Umbilical cord (tissue), 2 donors: ENCODE data around the gene PBX4. TPM values are rescaled to one million over a fixed set of nuclear protein-coding genes. Genes with fewer than 3 reads are reported as not detected.

Source experiments
- DNase-seq: peaks from one replicate; pipeline ENCODE4 v3.0.0-alpha.2; 2015; ENCODE audit warnings: low spot score
- total RNA-seq: library from RNA; depleted of rRNA; stranded (reverse); fragments of >200 nt; gene quantifications from one replicate; pipeline ENCODE4 v1.2.3, GENCODE V29; 2014; ENCODE audit warnings: low replicate concordance; ENCODE audit not compliant: insufficient read depth

The PBX4 gene
- total RNA-seq, 1 donor from 2014 or later, result 10.8 TPM

DNA sequence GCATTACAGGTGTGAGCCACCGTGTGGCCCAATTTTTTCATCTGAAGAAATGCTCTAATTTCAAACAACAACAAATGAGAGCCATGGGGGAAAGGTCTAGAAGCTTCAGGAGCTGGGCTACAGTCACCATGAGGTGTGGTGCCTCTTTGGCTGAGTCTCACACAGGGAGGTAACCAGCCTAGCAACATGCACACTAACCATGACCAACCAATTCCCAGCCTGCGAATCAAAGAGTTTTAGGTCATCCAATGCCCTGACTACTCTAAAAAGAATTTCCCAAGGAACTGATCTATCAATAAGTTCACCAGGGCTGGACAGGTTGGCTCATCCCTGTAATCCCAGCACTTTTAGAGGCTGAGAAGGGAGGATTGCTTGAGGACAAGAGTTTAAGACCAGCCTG, 29.9 kb downstream of the PBX4 start:
- DNase-seq, result no peak

DNA sequence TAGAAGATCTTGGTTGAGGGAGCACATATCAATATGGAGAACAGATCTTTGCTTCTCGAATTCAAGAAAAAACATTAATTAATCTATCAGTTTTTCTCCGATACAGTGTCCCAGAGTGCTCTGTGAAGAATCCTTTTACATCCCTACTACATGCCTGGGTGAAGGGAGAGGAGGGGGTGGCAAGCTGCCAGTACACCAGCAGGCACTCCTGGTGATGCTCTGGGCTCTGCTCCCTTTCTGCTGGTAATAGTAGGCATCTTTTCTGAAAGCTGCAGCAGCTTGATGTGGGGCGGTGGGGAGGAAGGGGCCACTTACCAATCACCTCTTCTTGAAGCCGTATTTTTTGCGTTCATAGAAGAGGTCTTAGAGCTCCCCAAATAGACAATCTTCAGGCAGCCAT, 30.7 kb downstream of the PBX4 start:
- DNase-seq, result no peak

DNA sequence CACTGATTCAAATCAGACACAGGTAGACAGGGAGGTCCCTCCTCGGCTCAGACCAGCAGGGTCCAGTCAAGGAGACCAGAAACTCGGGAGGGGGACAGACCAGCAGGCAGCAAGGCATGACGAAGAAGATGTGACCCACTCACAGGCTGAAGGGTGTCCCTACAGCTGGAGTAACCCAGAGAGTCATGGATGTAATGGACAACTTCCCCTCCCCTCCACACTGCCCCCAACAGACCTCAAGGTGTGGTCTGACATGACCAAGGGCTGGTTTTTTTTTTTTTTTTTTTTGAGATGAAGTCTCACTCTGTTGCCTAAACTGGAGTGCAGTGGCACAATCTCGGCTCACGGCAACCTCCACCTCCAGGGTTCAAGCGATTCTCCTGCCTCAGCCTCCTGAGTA, 34.1 kb downstream of the PBX4 start:
- no peak for DNase-seq

DNA sequence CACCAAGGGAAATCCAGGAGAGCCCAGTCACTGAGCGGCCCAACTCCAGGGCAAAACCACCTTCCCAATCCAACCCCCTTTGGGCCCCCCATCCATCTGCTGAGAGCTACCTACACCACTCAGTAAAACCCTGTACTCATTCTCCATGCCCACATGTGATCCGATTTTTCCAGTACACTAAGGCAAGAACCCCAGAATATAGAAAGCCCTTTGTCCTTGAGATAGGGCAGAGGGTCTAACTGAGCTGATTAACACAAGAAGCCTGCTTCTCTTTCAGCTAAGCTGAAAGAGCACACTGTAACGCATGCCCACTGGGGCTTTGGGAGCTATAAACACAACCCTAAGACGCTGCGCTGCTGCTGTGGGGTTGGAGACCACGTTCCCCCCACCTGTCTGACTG, 36.0 kb downstream of the PBX4 start:
- DNase-seq, result no peak

DNA sequence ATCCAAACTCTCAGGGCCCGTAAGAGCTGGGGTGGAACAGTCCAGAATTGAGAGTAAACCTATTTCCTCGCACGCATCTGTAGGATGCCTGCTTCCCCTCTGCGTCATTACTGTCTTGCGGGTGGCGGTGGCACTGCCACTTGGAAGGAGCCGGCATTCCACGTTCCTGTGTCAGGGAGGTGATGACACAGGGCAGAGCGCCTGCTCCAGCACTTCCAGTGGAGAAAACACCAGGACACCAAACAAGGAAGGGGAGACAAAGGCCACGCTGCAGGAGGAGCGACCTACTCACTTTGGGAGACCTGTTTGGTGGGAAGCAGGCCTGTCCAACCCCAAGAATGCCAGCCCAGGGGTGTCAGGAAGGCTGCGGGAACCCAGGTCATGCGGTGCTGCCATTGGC, 37.1 kb downstream of the PBX4 start:
- no peak for DNase-seq

DNA sequence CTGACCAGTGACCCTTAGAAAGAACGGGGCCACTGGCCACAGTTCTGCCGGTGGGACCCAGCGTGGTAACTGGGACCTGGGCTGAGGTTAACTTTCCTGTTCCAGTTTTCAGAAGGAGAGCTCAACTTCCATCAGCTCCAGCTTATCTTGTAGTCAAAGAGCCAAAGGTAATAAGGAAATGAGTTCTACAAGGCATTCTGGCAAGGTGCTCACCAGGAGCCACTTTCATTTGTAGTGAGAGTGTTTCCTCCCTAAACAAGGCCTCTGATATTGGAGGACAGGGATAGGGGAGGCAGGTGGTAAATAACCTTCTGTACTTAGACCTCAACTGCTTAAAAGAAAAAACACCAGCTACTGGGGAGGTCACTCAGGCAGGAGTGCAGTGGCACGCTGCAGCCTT, 38.1 kb downstream of the PBX4 start:
- no peak for DNase-seq

DNA sequence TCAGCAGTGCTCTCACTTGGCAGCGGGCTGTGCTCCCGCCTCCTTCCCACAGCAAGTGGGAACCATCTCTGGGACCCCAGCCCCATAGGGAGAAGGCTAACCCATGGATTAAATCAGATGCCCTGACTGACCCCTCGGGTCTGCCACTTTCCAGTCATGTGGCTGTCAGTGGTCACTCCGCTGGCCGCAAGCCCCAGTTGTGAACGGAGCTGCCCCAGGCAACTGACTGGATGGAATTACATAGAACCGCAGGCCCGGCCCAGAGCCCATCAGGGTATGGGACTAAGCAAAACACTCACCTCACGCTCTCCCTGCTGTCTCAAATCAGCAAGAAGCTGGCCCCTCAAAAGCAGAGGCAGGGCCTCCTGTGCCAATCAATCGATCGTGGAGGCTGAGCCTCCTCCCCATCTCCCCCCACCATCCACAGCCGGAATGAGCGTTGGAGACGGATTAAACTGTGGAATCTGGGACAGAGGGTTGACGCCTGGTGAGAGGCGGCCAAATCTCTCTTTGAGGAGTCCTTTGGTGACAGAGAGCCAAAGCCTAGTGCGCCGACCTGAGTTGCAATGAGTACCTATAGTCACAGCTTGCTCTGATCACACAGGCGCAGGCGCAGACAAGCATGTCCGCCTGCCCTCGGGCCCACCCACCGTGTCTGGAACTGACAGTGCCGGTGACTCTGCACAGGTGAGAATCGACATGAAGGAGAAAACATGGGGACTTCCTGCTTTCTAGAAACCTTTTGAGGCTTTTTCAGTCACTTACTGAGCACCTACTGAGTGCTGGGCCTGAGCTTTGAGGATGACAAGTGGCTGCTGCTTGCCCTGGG, 38.7 kb downstream of the PBX4 start:
- DNase-seq, result no peak

DNA sequence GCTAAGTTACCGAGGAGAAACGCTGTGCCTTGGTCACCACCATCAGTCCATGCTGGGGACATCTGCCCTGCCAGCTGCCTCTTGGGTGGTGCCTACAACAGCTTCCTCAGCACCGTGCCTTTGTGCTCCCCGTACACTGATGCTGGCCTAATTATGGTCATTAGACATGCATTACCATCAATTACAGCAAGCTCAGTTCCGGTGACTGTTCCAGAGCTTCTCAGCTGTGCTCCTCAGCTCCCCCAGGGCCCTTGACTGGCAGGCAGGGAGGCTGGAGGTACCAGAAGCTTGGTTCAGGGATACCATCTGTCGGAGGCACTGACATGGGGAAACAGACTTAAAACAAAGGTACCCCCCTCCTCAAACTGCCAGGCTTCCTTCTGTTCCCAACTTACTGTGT, 40.2 kb downstream of the PBX4 start:
- DNase-seq, result no peak

DNA sequence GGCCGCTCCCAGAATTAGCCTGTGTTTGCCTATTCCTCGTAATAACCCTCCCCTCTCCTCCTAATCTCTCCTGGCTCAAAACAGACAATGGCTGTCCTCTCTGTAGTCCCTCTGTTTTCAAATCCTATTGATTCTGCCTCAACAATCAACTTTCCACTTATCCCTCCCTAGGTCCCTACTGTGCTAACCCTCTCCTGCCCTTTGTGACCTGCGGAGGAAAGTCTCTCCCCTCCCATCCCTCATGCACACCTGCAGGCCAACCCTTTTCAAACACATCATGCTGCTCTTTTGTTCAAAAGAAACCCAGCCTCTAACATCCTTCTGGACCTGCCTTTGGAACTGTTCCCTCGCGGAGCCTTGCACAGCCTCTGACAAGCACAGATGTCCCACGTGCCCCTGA, 43.1 kb downstream of the PBX4 start:
- DNase-seq, result no peak

DNA sequence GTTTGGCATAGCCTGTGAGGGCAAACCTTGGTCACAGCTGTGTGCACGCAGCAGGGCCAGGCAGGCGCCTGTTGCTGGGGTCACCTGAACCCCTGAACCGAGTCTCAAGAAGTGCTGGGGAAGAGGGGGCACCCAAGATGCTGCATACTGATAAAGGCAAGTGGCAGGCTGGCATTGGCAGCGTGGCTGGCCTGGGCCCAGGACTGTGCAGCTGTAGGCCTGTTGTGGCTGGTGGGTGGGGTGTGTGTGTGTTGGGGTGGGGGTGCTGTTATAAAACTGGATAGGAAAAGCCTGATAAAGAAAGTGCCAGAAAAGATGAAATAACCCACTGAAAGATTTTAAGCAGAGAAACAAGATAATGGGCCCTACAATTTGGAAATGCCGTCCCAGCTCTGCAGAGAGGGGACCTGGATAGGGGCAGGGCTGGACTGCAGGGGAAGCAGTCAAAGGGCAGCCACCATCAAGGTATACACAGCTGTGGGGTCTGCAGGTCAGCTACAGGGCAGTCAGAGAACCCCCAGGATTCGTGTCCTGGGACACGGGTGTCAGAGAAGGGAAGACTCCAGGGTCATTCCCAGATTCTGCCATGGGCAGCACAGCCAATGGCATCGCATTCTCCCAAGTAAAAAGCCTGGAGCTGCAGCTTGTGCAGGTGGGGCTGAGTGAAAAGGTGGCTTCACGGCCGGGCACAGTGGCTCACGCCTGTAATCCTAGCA, 47.3 kb downstream of the PBX4 start:
- no peak for DNase-seq

DNA sequence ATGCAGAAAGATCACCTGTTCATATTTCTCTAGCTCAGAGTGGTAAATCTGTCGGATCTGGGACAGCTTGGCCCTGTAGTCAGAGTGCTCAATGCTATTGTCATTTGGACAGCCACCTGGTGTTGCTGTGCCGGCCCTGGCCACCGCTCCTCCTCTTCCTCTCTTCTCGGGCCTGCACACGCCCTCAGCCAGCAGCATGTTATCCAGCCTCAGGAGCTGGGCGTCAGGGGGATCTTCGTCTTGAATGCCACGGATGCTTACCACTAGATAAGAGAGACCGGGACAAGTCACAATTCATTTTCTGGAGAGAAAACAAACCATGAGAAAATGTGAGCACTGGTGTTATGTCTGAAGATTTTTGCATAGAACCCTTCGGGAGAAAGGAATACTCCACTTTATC, 47.9 kb downstream of the PBX4 start:
- DNase-seq, result no peak

DNA sequence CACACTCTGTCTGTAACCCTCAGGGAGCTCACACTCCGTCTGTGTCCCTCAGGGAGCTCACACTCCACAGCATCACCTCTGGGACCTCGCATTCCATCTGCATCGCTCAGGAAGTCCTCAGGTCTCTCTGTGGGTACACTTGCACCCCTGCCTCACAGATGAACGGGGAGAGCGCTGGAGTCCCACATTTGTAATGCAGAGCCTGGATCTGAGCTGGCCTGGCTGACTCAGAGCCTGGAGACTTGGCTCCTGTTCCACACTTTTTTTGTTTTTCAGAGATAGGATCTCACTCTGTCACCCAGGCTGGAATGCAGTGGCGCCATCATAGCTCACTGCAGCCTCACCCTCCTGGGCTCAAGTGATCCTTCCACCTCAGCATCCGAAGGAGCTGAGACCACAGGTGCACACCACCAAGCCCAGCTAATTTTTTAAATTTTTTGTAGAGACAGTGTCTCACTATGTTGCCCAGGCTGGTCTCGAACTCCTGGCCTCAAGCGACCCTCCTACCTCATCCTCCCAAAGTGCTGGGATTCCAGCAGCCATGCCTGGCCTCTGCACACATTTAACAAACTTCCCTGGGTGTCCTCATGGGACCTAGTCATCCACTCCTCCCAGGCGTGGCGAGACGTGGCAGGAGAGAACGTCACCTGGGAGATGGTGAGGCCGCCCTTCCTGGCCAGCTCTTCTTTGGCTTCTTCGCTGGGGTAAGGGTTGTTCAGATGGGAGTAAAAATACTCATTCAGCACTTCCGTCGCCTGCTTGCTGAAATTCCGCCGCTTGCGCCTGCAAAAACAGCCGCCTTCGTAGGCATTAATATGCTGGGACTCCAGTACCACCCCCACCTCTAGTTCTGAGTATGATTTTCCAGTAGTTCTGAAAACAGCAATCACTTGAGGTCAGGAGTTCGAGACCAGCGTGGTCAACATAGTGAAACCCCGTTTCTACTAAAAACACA, 49.4 kb downstream of the PBX4 start:
- DNase-seq, result no peak

DNA sequence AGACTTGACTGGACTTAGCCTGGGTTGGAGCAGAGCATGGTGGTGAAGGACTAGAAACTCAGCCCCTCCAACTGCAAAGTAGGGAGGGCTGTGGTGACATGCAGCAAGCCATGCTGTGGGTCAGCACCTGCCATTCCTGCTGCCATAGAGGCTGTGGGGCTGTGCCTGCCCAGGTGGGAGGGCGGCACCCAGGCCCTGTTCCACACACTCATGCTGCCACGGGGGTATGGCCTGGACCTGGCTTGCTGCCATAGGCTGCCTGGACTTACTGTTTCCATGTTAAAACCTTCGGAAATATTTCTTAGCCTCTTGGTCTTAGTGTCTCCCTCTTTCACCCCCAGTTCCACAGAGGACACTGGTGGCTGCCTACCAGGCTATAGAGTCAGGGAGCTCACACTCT, 51.1 kb downstream of the PBX4 start:
- no peak for DNase-seq

DNA sequence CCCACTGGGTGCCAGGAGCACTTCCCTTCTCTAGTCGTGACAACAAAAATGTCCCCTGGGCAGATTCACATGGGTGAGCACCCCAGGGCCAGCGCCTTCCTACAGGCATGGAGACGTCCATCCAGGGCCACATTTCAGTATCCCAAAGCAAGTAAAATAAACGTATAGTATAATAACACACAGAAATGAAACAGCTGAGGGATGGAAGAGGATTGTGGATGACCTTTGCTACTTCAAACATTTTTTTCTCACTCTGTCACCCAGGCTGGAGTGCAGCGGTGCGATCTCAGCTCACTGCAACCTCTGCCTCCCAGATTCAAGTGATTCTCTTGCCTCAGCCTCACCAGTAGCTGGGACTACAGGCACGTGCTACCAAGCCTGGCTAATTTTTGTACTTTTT, 52.2 kb downstream of the PBX4 start:
- DNase-seq, result no peak

DNA sequence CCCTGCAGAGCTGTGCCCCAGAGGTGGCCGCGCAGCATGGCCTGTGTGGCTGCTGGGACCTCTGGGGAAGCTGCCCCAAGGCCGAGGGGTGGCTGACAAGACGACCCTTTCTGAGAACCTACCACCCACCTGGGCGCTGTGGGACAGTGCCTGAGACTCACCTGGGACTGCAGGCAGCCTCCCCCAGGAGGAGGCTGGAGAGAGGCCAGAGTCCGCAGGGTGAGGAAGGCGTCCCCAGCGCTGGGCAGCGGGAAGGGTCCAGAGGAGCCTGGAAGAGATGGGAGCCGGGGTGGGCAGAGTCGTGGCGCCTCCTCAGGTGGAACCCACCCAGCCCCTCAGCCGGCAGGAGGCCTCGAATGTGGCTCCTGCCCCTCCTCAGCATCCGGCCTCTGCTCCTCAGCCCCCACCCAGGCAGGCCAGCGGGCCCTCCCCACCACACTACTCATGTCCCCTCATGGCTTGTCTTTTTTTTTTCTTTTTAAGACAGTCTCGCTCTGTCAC, 55.1 kb downstream of the PBX4 start:
- DNase-seq, result no peak

DNA sequence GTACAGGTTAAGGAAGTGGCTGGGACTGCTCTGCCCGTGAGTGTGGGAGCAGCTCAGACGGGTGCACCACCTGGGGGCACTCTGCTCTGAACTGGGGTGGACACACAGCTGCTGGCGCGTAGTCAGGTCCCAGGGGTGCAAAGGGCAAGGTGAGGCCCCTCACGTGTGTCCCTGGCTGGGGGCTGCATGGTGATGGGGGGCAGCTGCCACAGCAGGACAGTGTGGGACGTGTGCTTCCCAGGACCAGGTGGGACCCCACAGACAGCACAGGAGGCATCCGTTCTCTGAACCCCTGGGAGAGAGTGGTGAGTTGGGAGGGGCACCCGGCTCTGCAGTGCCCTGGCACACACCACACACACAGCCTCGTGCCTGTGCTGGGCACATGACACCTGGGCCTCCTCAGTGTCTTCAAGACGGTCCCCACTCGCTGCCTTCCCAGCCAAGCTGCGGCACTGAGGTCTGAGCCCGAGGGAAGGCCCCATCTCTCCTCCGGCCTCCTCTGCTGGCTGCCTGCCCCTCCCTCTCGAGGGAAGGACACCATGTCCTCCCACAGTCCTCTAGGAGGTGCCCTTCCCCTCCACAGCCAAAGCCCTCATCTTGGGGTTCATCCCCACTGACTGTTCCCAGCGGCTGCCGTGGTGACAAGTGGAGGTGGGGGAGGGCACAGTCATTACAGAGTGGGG, 55.7 kb downstream of the PBX4 start:
- DNase-seq, result no peak

DNA sequence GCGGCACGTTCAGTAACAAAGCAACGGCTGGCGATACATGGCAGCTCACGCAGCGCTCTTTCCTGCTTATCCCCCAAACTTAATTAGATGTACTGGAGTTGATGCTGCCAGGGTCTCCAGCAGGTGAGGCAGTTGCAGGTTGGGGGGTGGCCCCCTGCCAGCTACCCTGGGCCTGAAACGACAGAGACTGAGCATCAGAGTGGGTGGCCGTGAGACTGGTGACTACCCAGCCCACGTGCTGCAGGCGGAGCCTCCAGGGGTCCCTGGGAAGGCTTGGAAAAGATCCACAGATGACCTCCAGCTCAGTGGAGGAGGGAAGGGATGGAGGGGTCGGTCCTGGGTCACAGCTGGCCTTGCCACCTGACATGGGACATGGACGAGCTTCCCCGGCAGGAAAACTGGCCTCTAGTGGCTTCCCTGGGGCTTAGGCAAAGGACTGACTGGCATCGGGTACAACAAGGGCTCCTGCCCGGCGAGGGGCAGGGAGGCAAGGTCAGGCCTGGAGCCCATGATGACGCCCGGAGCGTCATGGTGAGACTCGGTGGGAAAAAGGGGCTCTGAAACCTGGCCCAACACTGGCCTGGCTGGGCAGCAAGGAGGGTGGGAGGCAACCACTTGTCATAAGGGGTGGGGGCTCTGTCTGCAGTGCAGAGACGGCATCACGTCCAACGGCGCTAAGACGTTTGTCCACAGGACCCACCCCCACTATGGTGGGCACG, 56.4 kb downstream of the PBX4 start:
- no peak for DNase-seq

DNA sequence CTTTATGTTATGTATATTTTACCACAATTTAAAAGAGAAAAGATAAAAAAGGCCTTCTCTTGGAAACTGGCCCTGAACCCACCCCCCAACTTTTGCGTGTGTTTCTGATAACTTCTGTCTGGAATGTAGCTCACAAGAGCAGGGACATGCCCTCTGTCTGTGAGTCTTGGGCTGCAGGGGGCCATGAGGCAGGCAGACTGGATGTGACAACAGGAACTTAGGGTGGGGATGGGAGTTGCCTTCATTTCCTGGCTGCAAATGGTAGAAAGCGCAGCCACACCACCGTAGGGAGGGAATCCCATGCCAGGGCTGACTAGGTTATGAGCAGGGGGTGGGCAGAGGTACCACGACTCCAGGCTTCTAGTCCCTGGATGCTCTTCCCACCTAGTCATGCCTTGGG, 58.6 kb downstream of the PBX4 start:
- DNase-seq, result no peak

DNA sequence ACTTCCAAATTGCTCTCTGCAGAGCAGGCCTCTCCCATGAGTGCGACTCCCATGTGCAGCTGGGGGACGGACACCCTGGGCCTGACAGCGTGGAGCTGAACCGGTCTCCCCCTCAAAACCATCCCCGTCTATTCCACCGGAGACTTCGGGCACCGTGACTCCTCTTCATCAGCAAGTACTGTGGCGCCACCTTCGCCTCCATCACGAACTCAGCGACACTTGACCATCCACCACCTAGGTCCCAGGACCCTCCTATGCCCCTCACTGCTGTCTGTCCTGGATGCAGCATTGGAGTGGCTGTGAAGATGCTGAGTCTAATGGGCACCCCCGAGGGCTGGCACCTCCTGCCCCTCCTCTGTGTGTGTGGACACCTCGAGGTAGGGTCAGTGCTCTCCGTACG, 59.9 kb downstream of the PBX4 start:
- no peak for DNase-seq

DNA sequence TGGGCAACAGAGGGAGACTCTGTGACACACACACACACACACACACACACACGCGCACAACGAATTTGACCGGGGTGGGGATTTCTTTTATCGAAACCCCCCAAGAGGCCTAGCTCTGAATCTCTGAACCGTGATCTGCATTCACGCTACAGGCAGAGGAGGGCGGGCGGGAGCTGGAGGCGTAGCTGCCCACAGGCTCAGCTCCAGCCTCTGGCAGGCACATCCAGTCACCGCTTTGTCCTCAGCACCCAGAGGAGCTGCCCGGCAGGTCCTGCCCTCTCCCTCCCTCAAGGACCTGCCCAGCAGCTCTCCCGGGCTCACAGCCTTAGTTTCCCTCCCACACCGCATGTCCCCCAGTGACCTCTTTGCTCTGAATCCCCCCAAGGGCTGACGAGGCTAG, 60.4 kb downstream of the PBX4 start:
- DNase-seq, result no peak
